Endothelial cell of umbilical vein (primary cell): ENCODE measurements around the gene NYAP2. TPM values are rescaled to one million over a fixed set of nuclear protein-coding genes. Genes with fewer than 3 reads are reported as not detected.

ENCODE experiments used
- BruUV-seq: library from RNA; stranded (reverse); fragments of 400-500 nt; replicated peaks from 2 replicates; lab custom pipeline; 2021; lab: Mats Ljungman, UMichigan
- CTCF ChIA-PET: fragments of 300-600, 350-600 bp; sonication (Branson Sonifier 250); formaldehyde crosslinking; loops from one replicate; lab custom pipeline; 2021; ENCODE audit warnings: antibody characterized with exemption, inconsistent platforms; lab: Charles Lee
- POLR2A ChIA-PET: fragments of 300-600, 350-600 bp; sonication (Branson Sonifier 250); formaldehyde crosslinking; loops from one replicate; lab custom pipeline; 2021; ENCODE audit warnings: antibody characterized with exemption, inconsistent platforms; lab: Charles Lee
- DNase-seq: peaks from one replicate; pipeline ENCODE4 v3.0.0-alpha.2; 2011; ENCODE audit warnings: low read depth, low spot score
- FAIRE-seq: peaks from 2 replicates; lab custom pipeline; 2011; peaks lifted over from hg19 to GRCh38; lab: Jason Lieb, UNC
- H2AFZ ChIP-seq: 2 replicates; pipeline ENCODE4 v1.6.0; 2012; ENCODE audit warnings: low read depth, low read length, control low read depth, inconsistent platforms
- H3K27ac ChIP-seq: 2 replicates; pipeline ENCODE4 v1.5.1; 2011; ENCODE audit warnings: low read depth, mild to moderate bottlenecking, control low read depth, low read length, moderate library complexity; ENCODE audit not compliant: insufficient read depth
- H3K27me3 ChIP-seq, 2 experiments: 2 replicates each; pipeline versions ENCODE4 v1.6.0 to v1.6.1; 2011; ENCODE audit warnings: low read length in 2 of 2, mixed read lengths in 1 of 2; ENCODE audit not compliant: control insufficient read depth in 2 of 2, insufficient read depth in 2 of 2
- H3K36me3 ChIP-seq, 2 experiments: 2 replicates in 1 of 2; 3 replicates in 1 of 2; pipeline ENCODE4 v1.5.1; 2011; ENCODE audit warnings: low read length in 2 of 2, mild to moderate bottlenecking in 1 of 2, moderate library complexity in 1 of 2; ENCODE audit not compliant: control insufficient read depth in 2 of 2, insufficient read depth in 2 of 2; ENCODE audit errors: extremely low read depth in 1 of 2
- H3K4me1 ChIP-seq: 3 replicates; pipeline ENCODE4 v1.5.1; 2011; ENCODE audit warnings: mild to moderate bottlenecking, low read length; ENCODE audit not compliant: control insufficient read depth, insufficient read depth; ENCODE audit errors: extremely low read depth
- H3K4me2 ChIP-seq: 2 replicates; pipeline ENCODE4 v1.6.1; 2011; ENCODE audit warnings: low read length, control low read depth, mixed read lengths; ENCODE audit not compliant: insufficient read depth
- H3K4me3 ChIP-seq, 3 experiments: fragments of 200-600 bp in 1 of 3; sonication (generic), shearing (Covaris generic) in 1 of 3; replicated peaks in 1 of 3; 2 replicates each; pipeline ENCODE4 v1.5.1; 2011 to 2016; ENCODE audit warnings: control low read depth in 3 of 3, low read length in 3 of 3, mild to moderate bottlenecking in 2 of 3, inconsistent platforms in 1 of 3, low read depth in 1 of 3, moderate library complexity in 1 of 3; ENCODE audit not compliant: insufficient read depth in 1 of 3
- H3K79me2 ChIP-seq: 2 replicates; pipeline ENCODE4 v1.6.0; 2012; ENCODE audit warnings: low read length, inconsistent platforms; ENCODE audit not compliant: control insufficient read depth, insufficient read depth
- H3K9ac ChIP-seq: replicated peaks from 2 replicates; pipeline ENCODE3; 2011; ENCODE audit warnings: low read length, control low read depth; ENCODE audit not compliant: insufficient read depth; ENCODE audit errors: extremely low read depth
- H3K9me1 ChIP-seq: replicated peaks from 3 replicates; pipeline ENCODE4 v1.6.0; 2011; ENCODE audit warnings: mild to moderate bottlenecking, low read length; ENCODE audit not compliant: control insufficient read depth, insufficient read depth; ENCODE audit errors: extremely low read depth
- H3K9me3 ChIP-seq: replicated peaks from 2 replicates; pipeline ENCODE4 v1.5.1; 2012; ENCODE audit warnings: low read length, inconsistent platforms; ENCODE audit not compliant: control insufficient read depth, insufficient read depth
- H4K20me1 ChIP-seq: replicated peaks from 2 replicates; pipeline ENCODE3; 2011; ENCODE audit warnings: mild to moderate bottlenecking, low read length; ENCODE audit not compliant: control insufficient read depth, insufficient read depth; ENCODE audit errors: extremely low read depth
- CTCF ChIP-seq, 2 donors: IDR thresholded peaks; 1 replicate in 1 of 2; 2 replicates in 1 of 2; pipeline ENCODE4 v1.5.1; 2011; ENCODE audit warnings: low read length in 2 of 2, mild to moderate bottlenecking in 2 of 2, moderate library complexity in 2 of 2, control low read depth in 1 of 2, inconsistent platforms in 1 of 2, low read depth in 1 of 2; ENCODE audit not compliant: insufficient read depth in 1 of 2; ENCODE audit errors: extremely low read depth in 1 of 2
- EZH2 ChIP-seq: IDR thresholded peaks from 2 replicates; pipeline ENCODE4 v1.6.1; 2012; ENCODE audit warnings: borderline replicate concordance, low read depth, mild to moderate bottlenecking, moderate library complexity, low read length, inconsistent platforms; ENCODE audit not compliant: severe bottlenecking
- FOS ChIP-seq: IDR thresholded peaks from 2 replicates; pipeline ENCODE4 v1.6.1; 2011; ENCODE audit warnings: mild to moderate bottlenecking, low read length, moderate library complexity, borderline replicate concordance; ENCODE audit not compliant: insufficient read depth
- GATA2 ChIP-seq: IDR thresholded peaks from 2 replicates; pipeline ENCODE4 v1.7.0; 2011; ENCODE audit warnings: low read depth, mild to moderate bottlenecking, moderate library complexity, mixed read lengths, low read length; ENCODE audit not compliant: insufficient read length, insufficient read depth
- JUN ChIP-seq: IDR thresholded peaks from 2 replicates; pipeline ENCODE4 v1.6.1; 2011; ENCODE audit warnings: borderline replicate concordance, low read depth; ENCODE audit not compliant: insufficient read length, insufficient read depth
- MAX ChIP-seq: IDR thresholded peaks from 2 replicates; pipeline ENCODE4 v1.6.1; 2011; ENCODE audit not compliant: insufficient read depth, insufficient read length
- MYC ChIP-seq: IDR thresholded peaks from one replicate; pipeline ENCODE4 v1.6.1; 2011; ENCODE audit warnings: mild to moderate bottlenecking, low read depth, low read length
- POLR2A ChIP-seq: IDR thresholded peaks from 2 replicates; pipeline ENCODE4 v1.6.1; 2012; ENCODE audit warnings: low read depth, mild to moderate bottlenecking, control low read depth, low read length
- POLR2AphosphoS5 ChIP-seq: IDR thresholded peaks from 2 replicates; pipeline ENCODE4 v1.6.1; 2012; ENCODE audit warnings: low read depth, mild to moderate bottlenecking, control low read depth, low read length, moderate library complexity; ENCODE audit not compliant: insufficient read depth
- dilution Hi-C: fragments of 300-500 bp; cut with MboI; formaldehyde crosslinking; loops from one replicate; pipeline ENCODE4 v1.15.0; 2019; ENCODE audit warnings: low sequenced_read_pairs; ENCODE audit not compliant: extremely low pct_ligation_motif_present
- intact Hi-C: fragments of 100-400 bp; cut with micrococcal nuclease; formaldehyde crosslinking; loops from one replicate; pipeline ENCODE4 v1.10.0; 2022
- polyA plus RNA-seq, 4 experiments: library from polyadenylated mRNA; depleted of rRNA in 3 of 4; stranded (reverse) in 3 of 4; unstranded in 1 of 4; fragments of >200 nt; gene quantifications; 2 replicates each; pipeline versions ENCODE4 v1.2.1 to v1.2.3, GENCODE V29; 2011 to 2012; ENCODE audit warnings: missing spikeins in 1 of 4
- total RNA-seq: library from RNA; stranded (reverse); gene quantifications from 2 replicates; pipeline ENCODE4 v1.2.3, GENCODE V29; 2021

The NYAP2 gene
- total and polyA plus RNA-seq, 2 donors (not counting 3 experiments of a cell fraction or from before 2014, with no cell fraction given), result not detected

DNA sequence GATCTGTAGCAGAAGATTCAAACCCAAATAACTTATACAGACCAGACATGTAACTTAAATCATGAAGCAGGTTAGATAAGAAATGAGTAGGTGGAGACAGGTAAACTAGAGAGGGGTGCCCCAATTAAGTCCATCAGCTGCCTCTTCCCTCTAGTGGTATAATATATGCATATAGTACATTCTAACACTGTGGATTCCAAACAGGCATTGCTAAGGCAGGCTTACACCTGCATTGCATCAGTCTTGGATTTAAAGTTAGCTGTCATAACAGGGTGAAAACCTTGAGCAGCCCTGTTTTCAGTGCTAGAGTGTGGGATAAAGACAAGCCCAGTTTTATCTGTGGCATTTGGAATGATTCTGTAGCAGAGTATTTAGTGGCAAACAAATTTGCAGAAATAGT lies 63.4 kb downstream of the NYAP2 start:
- CTCF ChIA-PET, result no interaction called here
- Histone ChIP-seq H3K36me3 (no peaks in the 10 kb centered on the region), H3K4me1 (no peaks in the 10 kb centered on the region), H3K4me2 (no peak overlapping the region), H3K4me3 (no peak overlapping the region), H3K27me3 (no peaks in the 10 kb centered on the region), H4K20me1 (no peaks in the 10 kb centered on the region), H3K9me3 (no peaks in the 10 kb centered on the region), H2AFZ (no peak overlapping the region), H3K79me2 (no peaks in the 10 kb centered on the region), H3K9me1 (no peaks in the 10 kb centered on the region), H3K9ac (no peak overlapping the region), H3K27ac (no peak overlapping the region)
- intact Hi-C loops, result no loop called here
- FAIRE-seq, result no peak
- TF ChIP-seq CTCF (IDR thresholded peaks at IDR 0.05; ENCODE audit: extremely low read depth in 1 of 2, insufficient read depth in 1 of 2, low read depth in 1 of 2, low read length in 2 of 2), result no peak
- TF ChIP-seq MYC, result no peak
- TF ChIP-seq MAX, result no peak
- no peak for TF ChIP-seq EZH2
- TF ChIP-seq JUN, result no peak
- TF ChIP-seq POLR2A, result no peak
- no peak for TF ChIP-seq FOS
- TF ChIP-seq GATA2, result no peak
- no peak for TF ChIP-seq POLR2AphosphoS5
- BruUV-seq, result no TSS peak
- DNase-seq, result no peak
- dilution Hi-C loops, result no loop called here
- POLR2A ChIA-PET, result no interaction called here
